GM10847 (cell line): ENCODE data around the gene HOXD4.

ENCODE experiments used
- POLR2A ChIP-seq: IDR thresholded peaks from 2 replicates; pipeline ENCODE4 v1.6.1; 2011; ENCODE audit not compliant: insufficient read length; ENCODE audit errors: extremely low read depth

HOXD4 gene

GRCh38 chr2:176162911-176163671 lies 11.7 kb downstream of the HOXD4 start:
- TF ChIP-seq POLR2A = no peak

GRCh38 chr2:176163672-176164056 lies 12.3 kb downstream of the HOXD4 start:
- no peak for TF ChIP-seq POLR2A

DNA sequence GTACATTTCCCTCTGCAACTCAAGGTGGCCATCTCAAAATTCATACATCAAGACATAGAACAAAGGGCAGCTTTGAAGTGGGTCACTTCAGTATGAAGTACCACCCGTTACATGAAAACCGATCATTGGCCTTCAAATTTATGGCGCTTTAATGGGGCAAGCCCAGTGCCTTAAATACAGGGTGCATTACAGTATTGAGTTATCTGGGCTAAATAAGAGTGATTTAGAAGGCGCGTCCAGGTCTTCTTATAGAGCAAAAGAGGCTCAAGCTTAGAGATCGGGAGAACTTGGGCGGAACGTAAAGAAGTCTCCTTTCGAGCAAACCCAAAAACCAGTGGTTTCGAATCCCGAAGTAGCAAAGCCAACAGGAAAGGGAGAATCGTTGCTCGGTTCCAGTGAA lies 12.9 kb downstream of the HOXD4 start:
- no peak for TF ChIP-seq POLR2A

GRCh38 chr2:176164611-176165369 lies 13.4 kb downstream of the HOXD4 start:
- TF ChIP-seq POLR2A = no peak

- TF ChIP-seq POLR2A = no peak
Measured at GRCh38 chr2:176165370-176166050, 14.2 kb downstream of the HOXD4 start.

GRCh38 chr2:176166272-176166671 lies 14.9 kb downstream of the HOXD4 start:
- TF ChIP-seq POLR2A = no peak

GRCh38 chr2:176167398-176167797 lies 16.0 kb downstream of the HOXD4 start:
- TF ChIP-seq POLR2A = no peak

DNA sequence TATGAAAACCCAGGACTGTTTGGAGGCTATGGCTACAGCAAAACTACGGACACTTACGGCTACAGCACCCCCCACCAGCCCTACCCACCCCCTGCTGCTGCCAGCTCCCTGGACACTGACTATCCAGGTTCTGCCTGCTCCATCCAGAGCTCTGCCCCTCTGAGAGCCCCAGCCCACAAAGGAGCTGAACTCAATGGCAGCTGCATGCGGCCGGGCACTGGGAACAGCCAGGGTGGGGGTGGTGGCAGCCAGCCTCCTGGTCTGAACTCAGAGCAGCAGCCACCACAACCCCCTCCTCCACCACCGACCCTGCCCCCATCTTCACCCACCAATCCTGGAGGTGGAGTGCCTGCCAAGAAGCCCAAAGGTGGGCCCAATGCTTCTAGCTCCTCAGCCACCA lies 17.8 kb downstream of the HOXD4 start:
- TF ChIP-seq POLR2A = no peak

- no peak for TF ChIP-seq POLR2A
Measured at GRCh38 chr2:176169711-176170110, 18.4 kb downstream of the HOXD4 start.

DNA sequence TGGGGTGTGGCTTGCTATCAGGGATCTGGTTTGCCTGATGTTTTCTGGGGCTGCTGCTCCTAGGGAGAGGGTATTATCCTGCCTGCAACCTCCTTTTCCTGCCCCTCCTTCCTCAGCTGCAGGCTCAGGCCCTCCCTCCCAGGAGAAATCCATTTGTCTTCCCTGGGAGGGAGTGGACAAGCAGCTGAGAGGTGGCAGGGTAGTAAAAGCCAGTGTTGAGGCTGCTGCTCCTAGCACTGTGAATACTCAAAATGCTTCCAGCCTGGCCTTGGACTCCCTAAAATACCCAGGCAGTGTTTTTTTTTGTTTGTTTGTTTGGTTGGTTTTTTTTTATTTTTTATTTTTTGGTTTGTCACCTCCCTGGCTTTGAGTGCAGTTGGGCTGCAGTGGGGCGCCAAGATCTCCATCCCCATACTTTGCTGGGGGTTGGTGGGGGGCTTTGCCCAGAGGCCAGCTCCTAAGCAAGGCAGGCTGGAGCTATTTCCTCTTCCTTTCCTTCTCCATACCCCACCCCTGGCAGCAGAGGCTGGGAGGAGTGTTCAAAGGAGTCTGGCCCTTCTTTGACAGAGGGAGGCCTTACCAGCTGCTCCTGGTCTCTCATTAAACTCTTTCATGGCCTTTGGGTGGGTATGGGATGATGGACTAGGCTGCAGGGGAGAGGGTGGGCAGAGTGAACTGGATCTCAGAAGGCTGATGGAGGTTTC lies 19.4 kb downstream of the HOXD4 start:
- no peak for TF ChIP-seq POLR2A

DNA sequence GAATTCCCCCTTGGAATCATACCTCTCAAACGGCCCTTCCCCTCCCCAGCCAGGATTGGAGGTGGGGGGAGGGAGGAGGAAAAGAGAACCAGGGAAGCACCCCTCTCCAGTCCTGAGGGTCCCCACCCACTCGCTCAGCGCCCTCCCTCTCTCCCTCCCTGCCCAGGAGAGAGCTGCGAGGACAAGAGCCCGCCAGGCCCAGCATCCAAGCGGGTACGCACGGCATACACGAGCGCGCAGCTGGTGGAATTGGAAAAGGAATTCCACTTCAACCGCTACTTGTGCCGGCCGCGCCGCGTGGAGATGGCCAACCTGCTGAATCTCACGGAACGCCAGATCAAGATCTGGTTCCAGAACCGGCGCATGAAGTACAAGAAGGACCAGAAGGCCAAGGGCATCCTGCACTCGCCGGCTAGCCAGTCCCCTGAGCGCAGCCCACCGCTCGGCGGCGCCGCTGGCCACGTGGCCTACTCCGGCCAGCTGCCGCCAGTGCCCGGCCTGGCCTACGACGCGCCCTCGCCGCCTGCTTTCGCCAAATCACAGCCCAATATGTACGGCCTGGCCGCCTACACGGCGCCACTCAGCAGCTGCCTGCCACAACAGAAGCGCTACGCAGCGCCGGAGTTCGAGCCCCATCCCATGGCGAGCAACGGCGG lies 20.1 kb downstream of the HOXD4 start:
- TF ChIP-seq POLR2A = no peak

DNA sequence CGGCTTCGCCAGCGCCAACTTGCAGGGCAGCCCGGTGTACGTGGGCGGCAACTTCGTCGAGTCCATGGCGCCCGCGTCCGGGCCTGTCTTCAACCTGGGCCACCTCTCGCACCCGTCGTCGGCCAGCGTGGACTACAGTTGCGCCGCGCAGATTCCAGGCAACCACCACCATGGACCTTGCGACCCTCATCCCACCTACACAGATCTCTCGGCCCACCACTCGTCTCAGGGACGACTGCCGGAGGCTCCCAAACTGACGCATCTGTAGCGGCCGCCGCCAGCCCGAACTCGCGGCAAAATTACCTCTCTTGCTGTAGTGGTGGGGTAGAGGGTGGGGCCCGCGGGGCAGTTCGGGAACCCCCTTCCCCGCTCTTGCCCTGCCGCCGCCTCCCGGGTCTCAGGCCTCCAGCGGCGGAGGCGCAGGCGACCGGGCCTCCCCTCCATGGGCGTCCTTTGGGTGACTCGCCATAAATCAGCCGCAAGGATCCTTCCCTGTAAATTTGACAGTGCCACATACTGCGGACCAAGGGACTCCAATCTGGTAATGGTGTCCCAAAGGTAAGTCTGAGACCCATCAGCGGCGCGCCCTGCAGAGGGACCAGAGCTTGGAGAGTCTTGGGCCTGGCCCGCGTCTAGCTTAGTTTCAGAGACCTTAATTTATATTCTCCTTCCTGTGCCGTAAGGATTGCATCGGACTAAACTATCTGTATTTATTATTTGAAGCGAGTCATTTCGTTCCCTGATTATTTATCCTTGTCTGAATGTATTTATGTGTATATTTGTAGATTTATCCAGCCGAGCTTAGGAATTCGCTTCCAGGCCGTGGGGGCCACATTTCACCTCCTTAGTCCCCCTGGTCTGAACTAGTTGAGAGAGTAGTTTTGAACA lies 20.9 kb downstream of the HOXD4 start:
- no peak for TF ChIP-seq POLR2A

DNA sequence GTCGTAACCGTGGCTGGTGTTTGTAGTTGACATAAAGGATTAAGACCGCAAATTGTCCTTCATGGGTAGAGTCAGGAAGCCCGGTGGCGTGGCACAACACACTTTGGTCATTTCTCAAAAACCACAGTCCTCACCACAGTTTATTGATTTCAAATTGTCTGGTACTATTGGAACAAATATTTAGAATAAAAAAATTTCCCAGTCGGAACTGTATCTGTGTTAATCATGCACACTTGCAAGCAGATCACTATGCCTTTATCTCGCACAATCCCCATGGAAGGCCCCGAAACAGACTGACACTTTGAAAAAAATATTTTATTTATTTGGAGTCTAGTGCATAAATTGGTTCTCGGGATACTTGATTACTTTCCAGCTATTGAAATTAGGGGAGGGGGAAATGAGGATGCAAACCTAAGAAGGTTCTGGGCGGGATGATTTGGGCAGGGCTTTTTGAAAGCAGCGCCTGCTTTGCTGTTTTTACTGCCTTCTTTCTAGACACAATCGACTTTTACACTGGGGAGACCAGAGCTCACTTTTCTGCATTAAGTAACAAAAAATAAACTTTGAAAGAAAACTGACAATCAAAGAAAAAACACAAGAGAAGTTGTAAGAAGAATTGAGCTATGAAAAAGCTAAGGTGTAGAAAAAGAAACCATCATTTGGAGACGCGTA lies 21.7 kb downstream of the HOXD4 start:
- no peak for TF ChIP-seq POLR2A
